ENCODE measurements around the gene JPH4.

Gene JPH4

GRCh38 chr14:23577710-23578392 is 739 bp downstream of the JPH4 start:
- no peak for DNase-seq

DNA sequence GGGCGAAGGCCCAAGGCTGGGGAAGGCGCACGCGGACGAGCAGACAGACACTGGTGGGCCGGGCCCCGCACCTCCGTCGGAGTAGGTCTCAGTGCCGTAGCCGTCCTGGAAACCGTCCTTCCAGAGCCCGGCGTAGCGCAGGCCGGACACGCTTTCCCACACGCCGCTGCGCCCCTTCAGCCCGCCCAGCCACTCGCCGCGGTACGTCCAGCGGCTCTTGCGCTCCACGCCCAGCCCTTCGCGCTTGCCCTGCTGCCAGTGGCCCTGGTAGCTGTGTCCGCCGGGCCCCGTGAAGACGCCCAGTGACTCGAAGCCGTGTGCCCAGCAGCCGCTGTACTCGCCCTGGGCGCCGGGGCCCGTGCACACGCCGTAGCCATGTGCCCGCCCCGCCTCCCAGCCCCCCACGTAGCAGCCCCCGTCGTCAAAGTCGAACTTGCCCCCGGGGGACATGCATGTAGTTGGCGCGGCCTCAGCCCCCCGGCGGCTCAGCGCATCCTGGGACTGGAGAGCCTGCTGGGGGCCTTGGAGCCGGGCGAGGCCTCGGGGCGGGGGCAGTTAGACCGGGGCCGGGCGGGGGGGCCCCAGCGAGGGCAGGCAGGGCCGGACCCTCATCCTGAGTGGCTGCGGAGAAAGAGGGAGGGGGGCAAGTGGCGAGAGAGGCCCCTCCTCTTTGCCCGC is 1.4 kb downstream of the JPH4 start:
- DNase-seq, result no peak

DNA sequence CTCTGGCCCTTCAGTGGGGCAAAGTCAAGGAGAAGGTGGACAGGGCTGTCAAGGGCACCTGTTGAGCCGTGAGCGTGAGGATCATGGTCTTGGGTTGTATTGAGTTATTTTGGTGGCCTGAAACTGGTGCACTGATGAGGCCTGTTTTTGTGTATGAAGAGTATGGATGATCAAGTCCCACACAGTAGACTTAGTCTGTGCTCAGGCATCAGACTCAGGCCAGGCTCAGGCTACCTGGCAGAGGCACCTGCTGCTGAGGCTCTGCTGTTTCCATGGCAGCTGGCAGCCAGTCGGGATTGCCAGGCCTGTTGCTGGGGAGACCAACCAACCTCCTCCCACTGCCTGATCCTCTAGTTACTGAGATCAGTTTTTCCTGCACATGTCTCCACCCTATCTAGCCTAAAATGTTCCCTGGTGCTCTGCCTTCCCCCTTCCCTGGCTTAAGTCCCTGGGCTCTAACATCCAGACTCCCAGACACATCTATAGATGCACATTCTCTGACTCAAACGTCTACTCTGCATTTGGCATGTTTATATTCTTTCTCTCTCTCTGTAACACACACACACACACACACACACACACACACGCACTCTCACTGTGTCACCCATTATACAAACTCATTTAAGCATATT is 5.1 kb downstream of the JPH4 start:
- peak; percentile 47 for DNase-seq

DNA sequence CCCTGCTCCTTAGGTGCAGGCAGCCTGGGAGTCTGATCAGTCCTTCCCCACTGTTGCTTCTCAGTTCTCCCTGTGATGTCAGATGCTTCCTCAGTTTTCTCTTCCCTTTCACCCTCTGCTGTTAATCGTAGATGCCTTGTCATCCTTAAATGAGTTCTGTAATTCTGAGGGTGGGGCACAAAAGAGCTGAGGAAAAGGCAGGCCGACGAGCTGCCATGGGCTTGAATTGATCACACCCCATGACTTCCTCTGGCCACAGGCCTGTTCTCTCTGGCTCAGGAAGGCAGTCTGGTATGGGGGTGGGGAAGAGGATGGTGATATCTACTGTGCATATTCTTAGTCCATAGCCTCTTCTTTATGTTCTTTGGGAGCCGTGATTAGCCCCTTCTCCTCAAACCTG is 5.8 kb downstream of the JPH4 start:
- no peak for DNase-seq

DNA sequence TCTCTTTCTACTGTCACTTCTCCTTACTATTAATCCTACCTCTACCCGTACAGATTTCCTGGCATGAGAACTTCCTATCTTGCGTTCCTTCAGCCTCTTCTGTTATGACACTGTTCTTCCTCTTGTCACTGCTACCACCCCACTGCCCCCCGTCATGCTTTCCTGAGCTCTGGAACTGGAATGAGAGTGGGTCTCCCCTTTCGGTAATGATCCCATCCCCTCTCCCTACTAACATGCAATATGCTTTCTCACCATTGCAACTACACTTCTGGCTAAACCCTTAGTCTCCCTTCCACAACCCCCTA is 6.1 kb downstream of the JPH4 start:
- no peak for DNase-seq

DNA sequence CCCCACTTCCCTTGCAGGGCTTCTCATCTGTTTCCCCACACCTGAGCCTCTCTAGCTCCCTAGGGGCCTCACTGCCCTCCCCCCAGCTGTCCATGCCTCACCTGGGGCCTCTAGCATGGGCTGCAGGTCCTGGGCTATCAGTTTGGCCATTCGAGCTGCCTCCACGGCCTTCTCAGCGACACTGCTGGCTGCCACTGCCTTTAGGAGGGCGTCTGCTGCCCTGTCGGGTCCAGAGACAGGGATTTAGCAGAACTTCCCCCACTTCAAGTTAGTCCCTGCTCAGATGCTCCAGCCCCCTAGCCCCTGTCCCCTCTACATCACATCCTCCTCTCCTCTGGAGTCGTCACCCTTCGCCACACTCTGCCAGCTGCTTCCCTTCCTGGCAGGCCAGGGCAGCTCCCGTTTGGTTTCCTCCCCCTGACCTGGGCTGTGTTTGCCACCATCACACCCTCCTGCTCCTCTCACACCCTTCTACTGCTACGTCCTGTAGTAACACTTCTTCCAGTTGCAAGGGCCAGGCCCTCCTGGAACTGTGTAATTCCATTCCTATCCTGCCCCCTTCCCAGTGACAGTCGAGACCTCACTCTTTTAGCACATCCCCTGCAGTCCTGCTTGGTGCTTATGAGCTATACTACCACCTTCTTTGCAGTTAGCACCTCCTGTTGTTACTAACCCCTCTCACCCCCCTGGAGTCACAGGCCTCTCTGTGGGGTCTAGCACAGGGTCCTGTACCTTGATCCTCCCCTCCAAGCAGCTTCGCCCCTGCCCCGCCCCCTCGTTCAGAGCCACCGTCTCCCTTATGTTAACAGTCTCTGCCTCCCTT is 6.7 kb downstream of the JPH4 start:
- no peak for DNase-seq

GRCh38 chr14:23570806-23571483 is 7.6 kb downstream of the JPH4 start:
- DNase-seq, result no peak

GRCh38 chr14:23569443-23570151 is 9.0 kb downstream of the JPH4 start:
- no peak for DNase-seq

DNA sequence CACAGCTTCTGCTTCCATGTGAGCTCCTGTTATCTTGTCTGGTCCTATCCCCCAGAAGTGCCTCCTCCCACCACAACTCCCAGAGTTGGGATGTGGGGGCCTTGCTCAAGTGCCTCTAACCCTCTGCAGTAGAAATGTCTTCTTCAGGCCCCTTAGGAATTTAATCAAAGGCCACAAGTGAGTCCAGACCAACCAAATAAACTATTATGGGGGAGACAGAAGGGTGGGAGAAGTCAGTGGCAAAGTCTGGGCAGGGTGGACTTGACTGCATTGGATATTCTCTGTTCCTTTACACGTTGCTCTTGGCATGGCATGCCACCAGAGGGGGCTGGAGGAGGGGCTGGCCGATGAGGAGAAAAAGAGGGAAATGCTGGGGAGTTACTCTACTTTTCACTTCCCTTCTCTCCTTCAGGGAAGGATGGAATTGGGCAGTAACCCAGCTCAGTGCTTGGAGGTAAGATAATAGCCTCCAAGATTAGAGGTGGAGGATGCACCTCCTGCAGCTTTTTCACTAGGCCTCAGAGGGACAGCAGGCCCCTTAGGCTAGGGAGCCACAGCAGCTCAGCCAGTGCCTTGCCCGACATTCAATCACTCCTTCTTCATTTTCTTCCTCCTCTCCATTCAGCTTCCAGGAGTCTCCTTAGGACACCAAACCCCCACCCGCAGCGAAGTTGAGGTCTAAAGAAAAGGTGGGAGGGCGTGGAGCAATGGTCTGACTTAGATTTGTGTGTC is 9.8 kb downstream of the JPH4 start:
- no peak for DNase-seq

DNA sequence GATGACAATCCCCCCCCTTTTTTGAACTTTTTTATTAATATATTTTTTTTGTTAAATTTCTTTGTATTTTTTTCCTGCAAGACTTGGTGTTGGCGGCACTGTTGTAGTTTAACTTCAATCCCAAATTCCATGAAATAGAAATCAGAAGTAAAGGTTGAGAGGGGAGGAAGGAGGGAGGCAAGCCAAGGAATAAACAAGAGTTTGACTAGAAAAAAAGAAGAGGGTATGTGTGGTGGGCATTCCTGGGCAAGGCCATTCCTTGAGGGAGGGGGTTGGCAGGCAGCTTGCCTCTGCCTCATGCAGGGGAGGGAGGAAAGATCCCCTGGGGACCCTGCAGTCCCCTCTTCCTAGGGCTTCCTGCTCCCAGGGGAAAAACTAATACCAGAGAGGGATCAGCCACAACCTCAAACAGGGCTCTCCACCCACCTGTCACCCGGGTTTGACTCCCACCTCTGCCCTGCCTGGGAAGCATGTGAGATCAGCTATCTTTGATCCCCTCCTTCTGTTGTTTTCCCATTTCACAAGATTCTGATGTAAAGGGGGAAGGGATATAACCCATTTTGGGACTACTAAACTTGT is 10.5 kb downstream of the JPH4 start:
- no peak for DNase-seq

DNA sequence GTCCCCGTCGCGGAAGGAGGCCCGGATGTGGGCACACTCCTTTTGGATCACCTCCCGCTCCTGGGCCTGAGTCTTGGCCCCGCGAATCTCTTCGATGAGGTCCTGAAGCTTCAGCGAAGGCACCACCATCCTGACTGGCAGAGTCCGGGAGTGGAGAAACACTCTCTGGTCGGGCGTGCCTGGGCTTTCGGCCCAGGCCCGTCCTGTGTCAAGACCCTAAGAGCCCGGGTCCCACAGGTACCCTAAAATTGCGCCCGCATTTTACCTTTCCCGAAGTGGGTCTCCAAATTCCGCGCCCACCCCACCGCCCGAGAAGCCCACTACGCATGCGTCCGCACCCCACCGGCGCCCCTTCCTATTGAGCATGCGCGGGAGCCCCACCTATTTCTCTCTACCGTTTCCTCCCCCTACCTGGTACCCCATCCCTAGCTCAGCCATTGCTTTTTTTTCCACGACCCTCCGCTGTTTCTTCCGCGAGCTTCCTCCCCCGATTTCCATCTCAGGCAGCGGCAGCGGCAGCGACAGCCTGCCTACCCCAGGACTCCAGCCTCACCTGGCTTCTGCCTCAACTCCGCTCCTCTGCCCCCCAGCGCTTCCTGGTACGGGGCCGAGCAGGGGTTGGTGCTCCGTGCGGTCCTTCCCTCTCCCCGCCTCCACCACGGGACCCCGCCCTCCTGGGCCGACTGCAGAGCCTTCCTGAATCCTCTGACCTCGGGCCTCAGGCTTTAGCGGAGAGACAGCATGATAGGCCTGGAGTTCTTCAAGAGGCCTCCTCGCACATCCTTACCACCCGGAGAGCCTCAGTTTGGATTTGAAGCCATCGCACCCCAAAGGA is 11.2 kb downstream of the JPH4 start, which contains the start of gene AP1G2:
AP1G2 (minus strand) TSS at position 606 of the 835 bp plus-strand sequence; CDS start at position 129, 477 bp downstream.
- peak; percentile 91 for DNase-seq

- no peak for DNase-seq
Measured at GRCh38 chr14:23566778-23567185, 11.8 kb downstream of the JPH4 start.

DNA sequence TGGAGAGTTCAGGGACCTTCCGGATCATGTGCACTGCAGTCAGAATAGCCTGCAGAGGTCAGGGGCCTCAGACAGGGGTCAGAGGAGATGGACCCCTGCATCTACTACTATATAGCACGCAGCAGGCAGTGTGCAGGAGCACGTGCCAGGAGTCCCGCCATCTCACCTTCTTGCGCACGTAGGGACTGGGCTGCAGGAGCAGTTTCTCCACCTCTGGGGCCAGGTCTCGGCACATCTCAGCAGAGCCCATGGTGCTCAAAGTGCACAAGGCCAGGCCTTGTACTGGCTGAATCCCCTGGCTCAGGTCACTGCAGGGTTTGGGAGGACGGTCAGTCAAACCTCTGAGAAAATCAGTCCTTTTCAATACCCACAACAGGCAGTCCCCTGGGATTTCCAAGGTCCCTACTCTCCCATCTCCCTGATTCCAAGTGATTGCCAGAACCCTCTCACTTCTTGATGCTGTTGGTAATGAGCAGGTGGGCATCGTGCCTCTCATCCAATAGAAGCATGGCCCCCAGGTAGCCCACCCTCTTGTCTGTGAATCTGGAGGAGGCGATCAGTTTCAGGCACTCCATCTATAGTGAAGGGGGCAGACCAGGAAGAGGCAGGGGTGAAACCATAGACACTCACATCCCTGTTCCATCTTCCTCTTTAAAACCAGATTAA is 12.3 kb downstream of the JPH4 start:
- no peak for DNase-seq

GRCh38 chr14:23565626-23566025 is 13.0 kb downstream of the JPH4 start:
- no peak for DNase-seq

GRCh38 chr14:23564876-23565275 is 13.7 kb downstream of the JPH4 start:
- DNase-seq, result no peak

GRCh38 chr14:23564181-23564812 is 14.3 kb downstream of the JPH4 start:
- DNase-seq, result no peak

- no peak for DNase-seq
Measured at GRCh38 chr14:23563473-23564180, 15.0 kb downstream of the JPH4 start.

GRCh38 chr14:23562822-23563472 is 15.6 kb downstream of the JPH4 start:
- DNase-seq, result peak; percentile 9

All from NCI-H774 (cell line).